ENCODE measurements around the gene ERC1.
"Not testable (repeated sequence)": the region's sequence is repeated elsewhere in the genome, so short reads cannot be mapped to it uniquely, and the experiment has no call there.

The ERC1 gene

GRCh38 chr12:1318327-1319031 is 327.5 kb downstream of the ERC1 start:
- no peaks in the 10 kb centered on the region for H3K9me3 ChIP-seq (ENCODE audit: control insufficient read depth, insufficient read depth, low read length)
- peaks cover 3% of the 10 kb centered on the region; the same call in 1 of the 2 replicates for H3K4me1 ChIP-seq (ENCODE audit: insufficient read depth, low read length)
- no peaks in the 10 kb centered on the region for H3K36me3 ChIP-seq (ENCODE audit: insufficient read depth, low read length)
- H3K9ac ChIP-seq (ENCODE audit: low read depth, low read length), result no peak overlapping the region

GRCh38 chr12:1319212-1319611 is 328.2 kb downstream of the ERC1 start:
- H3K9ac ChIP-seq (ENCODE audit: low read depth, low read length), result no peak overlapping the region
- H3K9me3 ChIP-seq (ENCODE audit: control insufficient read depth, insufficient read depth, low read length), result no peaks in the 10 kb centered on the region
- no peaks in the 10 kb centered on the region for H3K36me3 ChIP-seq (ENCODE audit: insufficient read depth, low read length)
- H3K4me1 ChIP-seq (ENCODE audit: insufficient read depth, low read length), result peaks cover 3% of the 10 kb centered on the region; the same call in 1 of the 2 replicates

GRCh38 chr12:1320021-1320420 is 329.0 kb downstream of the ERC1 start:
- Histone ChIP-seq H3K9me3 (ENCODE audit: control insufficient read depth, insufficient read depth, low read length) (no peaks in the 10 kb centered on the region), H3K9ac (ENCODE audit: low read depth, low read length) (no peak overlapping the region), H3K36me3 (ENCODE audit: insufficient read depth, low read length) (no peaks in the 10 kb centered on the region), H3K4me1 (ENCODE audit: insufficient read depth, low read length) (peaks cover 3% of the 10 kb centered on the region; the same call in 1 of the 2 replicates)

- Histone ChIP-seq H3K9me3 (ENCODE audit: control insufficient read depth, insufficient read depth, low read length) (no peaks in the 10 kb centered on the region), H3K9ac (ENCODE audit: low read depth, low read length) (no peak overlapping the region), H3K36me3 (ENCODE audit: insufficient read depth, low read length) (no peaks in the 10 kb centered on the region), H3K4me1 (ENCODE audit: insufficient read depth, low read length) (peaks cover 3% of the 10 kb centered on the region; the same call in 1 of the 2 replicates)
Measured at GRCh38 chr12:1322821-1323220, 331.8 kb downstream of the ERC1 start.

- Histone ChIP-seq H3K9ac (ENCODE audit: low read depth, low read length) (no peak overlapping the region), H3K36me3 (ENCODE audit: insufficient read depth, low read length) (no peaks in the 10 kb centered on the region), H3K9me3 (ENCODE audit: control insufficient read depth, insufficient read depth, low read length) (no peaks in the 10 kb centered on the region), H3K4me1 (ENCODE audit: insufficient read depth, low read length) (no peaks in the 10 kb centered on the region)
Measured at GRCh38 chr12:1324099-1324498, 333.1 kb downstream of the ERC1 start.

- Histone ChIP-seq H3K36me3 (ENCODE audit: insufficient read depth, low read length) (no peaks in the 10 kb centered on the region), H3K9me3 (ENCODE audit: control insufficient read depth, insufficient read depth, low read length) (no peaks in the 10 kb centered on the region)
Measured at GRCh38 chr12:1324910-1325309, 333.9 kb downstream of the ERC1 start.

GRCh38 chr12:1325666-1326065 is 334.6 kb downstream of the ERC1 start:
- no peaks in the 10 kb centered on the region for H3K4me1 ChIP-seq (ENCODE audit: insufficient read depth, low read length)
- H3K36me3 ChIP-seq (ENCODE audit: insufficient read depth, low read length), result no peaks in the 10 kb centered on the region
- no peak overlapping the region for H3K9ac ChIP-seq (ENCODE audit: low read depth, low read length)
- no peaks in the 10 kb centered on the region for H3K9me3 ChIP-seq (ENCODE audit: control insufficient read depth, insufficient read depth, low read length)

More at GRCh38 chr12:1324910-1325309, 333.9 kb downstream of the ERC1 start:
- H3K4me1 ChIP-seq (ENCODE audit: insufficient read depth, low read length), result no peaks in the 10 kb centered on the region
- no peak overlapping the region for H3K9ac ChIP-seq (ENCODE audit: low read depth, low read length)

GRCh38 chr12:1326258-1326657 is 335.2 kb downstream of the ERC1 start:
- Histone ChIP-seq H3K36me3 (ENCODE audit: insufficient read depth, low read length) (no peaks in the 10 kb centered on the region), H3K9me3 (ENCODE audit: control insufficient read depth, insufficient read depth, low read length) (no peaks in the 10 kb centered on the region), H3K4me1 (ENCODE audit: insufficient read depth, low read length) (no peaks in the 10 kb centered on the region), H3K9ac (ENCODE audit: low read depth, low read length) (no peak overlapping the region)

- Histone ChIP-seq H3K9ac (ENCODE audit: low read depth, low read length) (no peak overlapping the region), H3K4me1 (ENCODE audit: insufficient read depth, low read length) (no peaks in the 10 kb centered on the region), H3K9me3 (ENCODE audit: control insufficient read depth, insufficient read depth, low read length) (no peaks in the 10 kb centered on the region), H3K36me3 (ENCODE audit: insufficient read depth, low read length) (no peaks in the 10 kb centered on the region)
Measured at GRCh38 chr12:1328391-1328790, 337.4 kb downstream of the ERC1 start.

- Histone ChIP-seq H3K4me1 (ENCODE audit: insufficient read depth, low read length) (no peaks in the 10 kb centered on the region), H3K36me3 (ENCODE audit: insufficient read depth, low read length) (no peaks in the 10 kb centered on the region), H3K9ac (ENCODE audit: low read depth, low read length) (no peak overlapping the region), H3K9me3 (ENCODE audit: control insufficient read depth, insufficient read depth, low read length) (no peaks in the 10 kb centered on the region)
Measured at GRCh38 chr12:1329784-1330476, 338.9 kb downstream of the ERC1 start.

- Histone ChIP-seq H3K9ac (ENCODE audit: low read depth, low read length) (no peak overlapping the region), H3K9me3 (ENCODE audit: control insufficient read depth, insufficient read depth, low read length) (no peaks in the 10 kb centered on the region), H3K36me3 (ENCODE audit: insufficient read depth, low read length) (no peaks in the 10 kb centered on the region), H3K4me1 (ENCODE audit: insufficient read depth, low read length) (no peaks in the 10 kb centered on the region)
Measured at GRCh38 chr12:1330477-1330827, 339.4 kb downstream of the ERC1 start.

GRCh38 chr12:1332327-1332726 is 341.3 kb downstream of the ERC1 start:
- Histone ChIP-seq H3K9me3 (ENCODE audit: control insufficient read depth, insufficient read depth, low read length) (no peaks in the 10 kb centered on the region), H3K9ac (ENCODE audit: low read depth, low read length) (no peak overlapping the region), H3K4me1 (ENCODE audit: insufficient read depth, low read length) (no peaks in the 10 kb centered on the region), H3K36me3 (ENCODE audit: insufficient read depth, low read length) (no peaks in the 10 kb centered on the region)

- H3K4me1 ChIP-seq (ENCODE audit: insufficient read depth, low read length), result no peaks in the 10 kb centered on the region
Measured at GRCh38 chr12:1338483-1339177, 347.6 kb downstream of the ERC1 start.

GRCh38 chr12:1339178-1339541 is 348.1 kb downstream of the ERC1 start:
- not testable (repeated sequence) for H3K9me3 ChIP-seq (ENCODE audit: control insufficient read depth, insufficient read depth, low read length)

More at GRCh38 chr12:1338483-1339177, 347.6 kb downstream of the ERC1 start:
- H3K9ac ChIP-seq (ENCODE audit: low read depth, low read length), result no peak overlapping the region
- H3K9me3 ChIP-seq (ENCODE audit: control insufficient read depth, insufficient read depth, low read length), result no peaks in the 10 kb centered on the region
- no peaks in the 10 kb centered on the region; the same call in 1 of the 2 replicates for H3K36me3 ChIP-seq (ENCODE audit: insufficient read depth, low read length)

More at GRCh38 chr12:1339178-1339541, 348.1 kb downstream of the ERC1 start:
- not testable (repeated sequence) for H3K9ac ChIP-seq (ENCODE audit: low read depth, low read length); H3K4me1 ChIP-seq (ENCODE audit: insufficient read depth, low read length); H3K36me3 ChIP-seq (ENCODE audit: insufficient read depth, low read length)

Data from ES-I3 (cell line).